ENCODE results near the gene CCSER1.

DNA sequence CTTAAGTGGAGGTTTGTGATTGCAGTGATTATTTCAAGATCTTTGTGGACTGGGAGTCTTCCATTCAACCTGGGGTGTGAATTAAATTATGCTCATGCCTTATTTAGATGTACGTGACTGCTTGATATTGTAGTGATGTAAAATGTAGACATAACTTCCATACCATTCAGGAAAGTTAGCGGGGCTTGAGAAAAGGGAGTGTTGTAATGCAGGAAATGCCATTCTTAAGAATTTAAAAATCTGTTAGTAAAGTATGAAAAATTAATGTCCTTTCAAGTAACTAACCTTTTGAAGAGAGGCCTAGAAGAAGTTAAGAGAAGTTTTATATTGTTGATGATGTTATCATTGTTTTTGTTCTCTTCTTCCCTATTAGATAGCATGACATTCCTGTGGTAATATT, 318.2 kb downstream of the CCSER1 start:
- no peak for TF ChIP-seq FOXA1 (IDR thresholded peaks at IDR 0.05)
- no peak for TF ChIP-seq JUND (IDR thresholded peaks at IDR 0.05)
- TF ChIP-seq CTCF (IDR thresholded peaks at IDR 0.05; ENCODE audit: low read depth, low read length, missing input control): no peak
- no peak for TF ChIP-seq RAD21 (IDR thresholded peaks at IDR 0.05)
- TF ChIP-seq TAF1 (conservative IDR thresholded peaks at IDR 0.05): no peak
- no peak for TF ChIP-seq RXRA (IDR thresholded peaks at IDR 0.05)
- TF ChIP-seq, protein P1, sequence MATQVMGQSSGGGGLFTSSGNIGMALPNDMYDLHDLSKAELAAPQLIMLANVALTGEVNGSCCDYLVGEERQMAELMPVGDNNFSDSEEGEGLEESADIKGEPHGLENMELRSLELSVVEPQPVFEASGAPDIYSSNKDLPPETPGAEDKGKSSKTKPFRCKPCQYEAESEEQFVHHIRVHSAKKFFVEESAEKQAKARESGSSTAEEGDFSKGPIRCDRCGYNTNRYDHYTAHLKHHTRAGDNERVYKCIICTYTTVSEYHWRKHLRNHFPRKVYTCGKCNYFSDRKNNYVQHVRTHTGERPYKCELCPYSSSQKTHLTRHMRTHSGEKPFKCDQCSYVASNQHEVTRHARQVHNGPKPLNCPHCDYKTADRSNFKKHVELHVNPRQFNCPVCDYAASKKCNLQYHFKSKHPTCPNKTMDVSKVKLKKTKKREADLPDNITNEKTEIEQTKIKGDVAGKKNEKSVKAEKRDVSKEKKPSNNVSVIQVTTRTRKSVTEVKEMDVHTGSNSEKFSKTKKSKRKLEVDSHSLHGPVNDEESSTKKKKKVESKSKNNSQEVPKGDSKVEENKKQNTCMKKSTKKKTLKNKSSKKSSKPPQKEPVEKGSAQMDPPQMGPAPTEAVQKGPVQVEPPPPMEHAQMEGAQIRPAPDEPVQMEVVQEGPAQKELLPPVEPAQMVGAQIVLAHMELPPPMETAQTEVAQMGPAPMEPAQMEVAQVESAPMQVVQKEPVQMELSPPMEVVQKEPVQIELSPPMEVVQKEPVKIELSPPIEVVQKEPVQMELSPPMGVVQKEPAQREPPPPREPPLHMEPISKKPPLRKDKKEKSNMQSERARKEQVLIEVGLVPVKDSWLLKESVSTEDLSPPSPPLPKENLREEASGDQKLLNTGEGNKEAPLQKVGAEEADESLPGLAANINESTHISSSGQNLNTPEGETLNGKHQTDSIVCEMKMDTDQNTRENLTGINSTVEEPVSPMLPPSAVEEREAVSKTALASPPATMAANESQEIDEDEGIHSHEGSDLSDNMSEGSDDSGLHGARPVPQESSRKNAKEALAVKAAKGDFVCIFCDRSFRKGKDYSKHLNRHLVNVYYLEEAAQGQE (IDR thresholded peaks at IDR 0.05): no peak
- no peak for TF ChIP-seq SP1 (IDR thresholded peaks at IDR 0.05)
- TF ChIP-seq ZBTB33 (IDR thresholded peaks at IDR 0.05): no peak
- TF ChIP-seq ATF3 (IDR thresholded peaks at IDR 0.05): no peak
- no peak for TF ChIP-seq YY1 (IDR thresholded peaks at IDR 0.05)
- no peak for TF ChIP-seq GABPA (IDR thresholded peaks at IDR 0.05 in 1 of 2, conservative IDR thresholded peaks at IDR 0.05 in 1 of 2)
- TF ChIP-seq, protein P2, sequence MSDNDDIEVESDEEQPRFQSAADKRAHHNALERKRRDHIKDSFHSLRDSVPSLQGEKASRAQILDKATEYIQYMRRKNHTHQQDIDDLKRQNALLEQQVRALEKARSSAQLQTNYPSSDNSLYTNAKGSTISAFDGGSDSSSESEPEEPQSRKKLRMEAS (IDR thresholded peaks at IDR 0.05): no peak
- no peak for TF ChIP-seq EGR1 (IDR thresholded peaks at IDR 0.05; ENCODE audit: low read depth in 2 of 2)

All from liver (tissue), 3 donors.